Muscle layer of duodenum (tissue), 2 donors: ENCODE results near the gene SYNPO.
A peak's percentile ranks its signal among the peaks of the same experiment; 100 is the strongest.

Source experiments
- H3K27ac ChIP-seq: one replicate; pipeline ENCODE4 v1.7.0; 2013; ENCODE audit warnings: mild to moderate bottlenecking, low read length
- H3K27me3 ChIP-seq: one replicate; pipeline ENCODE4 v1.7.0; 2013; ENCODE audit warnings: low read depth, mild to moderate bottlenecking, control low read depth, low read length
- H3K36me3 ChIP-seq, 2 donors: one replicate each; pipeline ENCODE4 v1.7.0; 2013; ENCODE audit warnings: low read length in 2 of 2, control low read depth in 1 of 2, mild to moderate bottlenecking in 1 of 2; ENCODE audit not compliant: insufficient read depth in 2 of 2, control insufficient read depth in 1 of 2
- H3K4me1 ChIP-seq, 2 donors: one replicate each; pipeline ENCODE4 v1.7.0; 2013; ENCODE audit warnings: low read length in 2 of 2, mild to moderate bottlenecking in 2 of 2, control low read depth in 1 of 2, moderate library complexity in 1 of 2; ENCODE audit not compliant: insufficient read depth in 2 of 2, control insufficient read depth in 1 of 2
- H3K4me3 ChIP-seq, 2 donors: one replicate each; pipeline ENCODE4 v1.7.0; 2013; ENCODE audit warnings: low read length in 2 of 2, low read depth in 1 of 2, mild to moderate bottlenecking in 1 of 2
- H3K9me3 ChIP-seq, 2 donors: one replicate each; pipeline ENCODE4 v1.7.0; 2013; ENCODE audit warnings: low read length in 2 of 2, control low read depth in 1 of 2, mild to moderate bottlenecking in 1 of 2; ENCODE audit not compliant: control insufficient read depth in 1 of 2
- donor health status: healthy.

Gene SYNPO

GRCh38 chr5:150609843-150610584, 30.4 kb upstream of the SYNPO start:
- H3K4me1 ChIP-seq, result peaks cover 43 to 51% of the 10 kb centered on the region in 2 donors
- no peak overlapping the region for H3K4me3 ChIP-seq
- H3K9me3 ChIP-seq, result no peaks in the 10 kb centered on the region
- H3K27me3 ChIP-seq, result no peaks in the 10 kb centered on the region
- no peaks in the 10 kb centered on the region for H3K36me3 ChIP-seq
- H3K27ac ChIP-seq, result peak overlapping the region; percentile 88

GRCh38 chr5:150611026-150611425, 29.4 kb upstream of the SYNPO start:
- peak overlapping the region; percentile 7 for H3K27ac ChIP-seq
- peaks cover 52 to 59% of the 10 kb centered on the region in 2 donors for H3K4me1 ChIP-seq
- no peaks in the 10 kb centered on the region for H3K9me3 ChIP-seq
- no peak overlapping the region for H3K4me3 ChIP-seq
- no peaks in the 10 kb centered on the region for H3K36me3 ChIP-seq
- no peaks in the 10 kb centered on the region for H3K27me3 ChIP-seq

GRCh38 chr5:150612405-150612804, 28.1 kb upstream of the SYNPO start:
- H3K4me3 ChIP-seq, result no peak overlapping the region
- no peaks in the 10 kb centered on the region for H3K36me3 ChIP-seq
- no peak overlapping the region for H3K27ac ChIP-seq
- no peaks in the 10 kb centered on the region for H3K27me3 ChIP-seq
- H3K9me3 ChIP-seq, result no peaks in the 10 kb centered on the region
- H3K4me1 ChIP-seq, result peaks cover 62 to 71% of the 10 kb centered on the region in 2 donors

GRCh38 chr5:150612905-150613670, 27.4 kb upstream of the SYNPO start:
- Histone ChIP-seq H3K36me3 (no peaks in the 10 kb centered on the region), H3K27me3 (no peaks in the 10 kb centered on the region), H3K9me3 (no peaks in the 10 kb centered on the region), H3K4me1 (peaks cover 62 to 78% of the 10 kb centered on the region in 2 donors), H3K4me3 (no peak overlapping the region), H3K27ac (peak overlapping the region; percentile 0)

GRCh38 chr5:150613991-150614660, 26.3 kb upstream of the SYNPO start:
- Histone ChIP-seq H3K27me3 (no peaks in the 10 kb centered on the region), H3K4me1 (peaks cover 70 to 88% of the 10 kb centered on the region in 2 donors), H3K36me3 (no peaks in the 10 kb centered on the region), H3K4me3 (no peak overlapping the region), H3K9me3 (no peaks in the 10 kb centered on the region), H3K27ac (no peak overlapping the region)

- Histone ChIP-seq H3K27ac (peak overlapping the region; percentile 32), H3K27me3 (no peaks in the 10 kb centered on the region), H3K36me3 (no peaks in the 10 kb centered on the region), H3K9me3 (no peaks in the 10 kb centered on the region), H3K4me3 (no peak overlapping the region), H3K4me1 (peaks cover 70 to 89% of the 10 kb centered on the region in 2 donors)
Observed at GRCh38 chr5:150614661-150615060, 25.8 kb upstream of the SYNPO start.

- Histone ChIP-seq H3K36me3 (no peaks in the 10 kb centered on the region), H3K9me3 (no peaks in the 10 kb centered on the region), H3K27ac (peak overlapping the region; percentile 72), H3K4me1 (peaks cover 66 to 88% of the 10 kb centered on the region in 2 donors), H3K27me3 (no peaks in the 10 kb centered on the region), H3K4me3 (peak overlapping the region; percentile 8 to 23)
Observed at GRCh38 chr5:150615141-150615699, 25.2 kb upstream of the SYNPO start.

- peak overlapping the region; percentile 72 for H3K27ac ChIP-seq
- peak overlapping the region in 1 of 2 donors; percentile 23 for H3K4me3 ChIP-seq
- no peaks in the 10 kb centered on the region for H3K27me3 ChIP-seq
- peaks cover 59 to 81% of the 10 kb centered on the region in 2 donors for H3K4me1 ChIP-seq
- H3K36me3 ChIP-seq, result no peaks in the 10 kb centered on the region
- no peaks in the 10 kb centered on the region for H3K9me3 ChIP-seq
Observed at GRCh38 chr5:150616024-150616470, 24.4 kb upstream of the SYNPO start.

GRCh38 chr5:150616506-150616905, 24.0 kb upstream of the SYNPO start:
- H3K4me1 ChIP-seq, result peaks cover 54 to 76% of the 10 kb centered on the region in 2 donors

GRCh38 chr5:150618163-150618562, 22.3 kb upstream of the SYNPO start:
- Histone ChIP-seq H3K4me1 (peaks cover 48 to 61% of the 10 kb centered on the region in 2 donors), H3K27ac (peak overlapping the region; percentile 34), H3K4me3 (no peak overlapping the region), H3K36me3 (no peaks in the 10 kb centered on the region), H3K27me3 (no peaks in the 10 kb centered on the region), H3K9me3 (no peaks in the 10 kb centered on the region)

More at GRCh38 chr5:150616506-150616905, 24.0 kb upstream of the SYNPO start:
- no peaks in the 10 kb centered on the region for H3K27me3 ChIP-seq
- no peaks in the 10 kb centered on the region for H3K36me3 ChIP-seq
- H3K27ac ChIP-seq, result peak overlapping the region; percentile 72
- no peak overlapping the region for H3K4me3 ChIP-seq
- no peaks in the 10 kb centered on the region for H3K9me3 ChIP-seq
